LNCAP (cell line): ENCODE measurements around the gene MEPE.

Experiments used
- TF ChIP-seq, protein P1 (sequence below): fragments of 450-650 bp; IDR thresholded peaks from 2 replicates; pipeline ENCODE4 v1.5.1; 2017; ENCODE audit warnings: mild to moderate bottlenecking

Gene MEPE, protein sequence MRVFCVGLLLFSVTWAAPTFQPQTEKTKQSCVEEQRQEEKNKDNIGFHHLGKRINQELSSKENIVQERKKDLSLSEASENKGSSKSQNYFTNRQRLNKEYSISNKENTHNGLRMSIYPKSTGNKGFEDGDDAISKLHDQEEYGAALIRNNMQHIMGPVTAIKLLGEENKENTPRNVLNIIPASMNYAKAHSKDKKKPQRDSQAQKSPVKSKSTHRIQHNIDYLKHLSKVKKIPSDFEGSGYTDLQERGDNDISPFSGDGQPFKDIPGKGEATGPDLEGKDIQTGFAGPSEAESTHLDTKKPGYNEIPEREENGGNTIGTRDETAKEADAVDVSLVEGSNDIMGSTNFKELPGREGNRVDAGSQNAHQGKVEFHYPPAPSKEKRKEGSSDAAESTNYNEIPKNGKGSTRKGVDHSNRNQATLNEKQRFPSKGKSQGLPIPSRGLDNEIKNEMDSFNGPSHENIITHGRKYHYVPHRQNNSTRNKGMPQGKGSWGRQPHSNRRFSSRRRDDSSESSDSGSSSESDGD

DNA sequence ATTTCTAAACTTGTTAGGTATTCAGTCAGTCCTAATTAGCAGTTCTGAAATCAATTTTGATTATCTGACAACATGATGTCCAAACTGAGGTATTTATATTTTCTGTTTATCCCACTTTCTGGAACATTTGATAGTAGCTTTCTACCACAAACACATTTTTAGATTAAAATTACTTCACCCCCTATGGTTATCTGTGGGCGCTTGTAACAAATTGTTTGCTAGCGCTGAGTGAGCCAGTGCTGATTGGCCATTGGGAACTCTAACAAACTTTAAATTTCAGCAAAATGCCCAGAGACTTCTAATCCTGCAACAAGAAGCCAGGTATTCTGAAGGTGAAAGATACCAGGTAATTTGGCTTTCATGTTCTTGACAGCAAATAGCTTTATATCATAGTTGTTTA is at the start of gene MEPE:
MEPE (plus strand) TSS at position 301 of the 400 bp plus-strand sequence. CDS start 1,746 bp downstream, outside the sequence.
- TF ChIP-seq, protein P1, sequence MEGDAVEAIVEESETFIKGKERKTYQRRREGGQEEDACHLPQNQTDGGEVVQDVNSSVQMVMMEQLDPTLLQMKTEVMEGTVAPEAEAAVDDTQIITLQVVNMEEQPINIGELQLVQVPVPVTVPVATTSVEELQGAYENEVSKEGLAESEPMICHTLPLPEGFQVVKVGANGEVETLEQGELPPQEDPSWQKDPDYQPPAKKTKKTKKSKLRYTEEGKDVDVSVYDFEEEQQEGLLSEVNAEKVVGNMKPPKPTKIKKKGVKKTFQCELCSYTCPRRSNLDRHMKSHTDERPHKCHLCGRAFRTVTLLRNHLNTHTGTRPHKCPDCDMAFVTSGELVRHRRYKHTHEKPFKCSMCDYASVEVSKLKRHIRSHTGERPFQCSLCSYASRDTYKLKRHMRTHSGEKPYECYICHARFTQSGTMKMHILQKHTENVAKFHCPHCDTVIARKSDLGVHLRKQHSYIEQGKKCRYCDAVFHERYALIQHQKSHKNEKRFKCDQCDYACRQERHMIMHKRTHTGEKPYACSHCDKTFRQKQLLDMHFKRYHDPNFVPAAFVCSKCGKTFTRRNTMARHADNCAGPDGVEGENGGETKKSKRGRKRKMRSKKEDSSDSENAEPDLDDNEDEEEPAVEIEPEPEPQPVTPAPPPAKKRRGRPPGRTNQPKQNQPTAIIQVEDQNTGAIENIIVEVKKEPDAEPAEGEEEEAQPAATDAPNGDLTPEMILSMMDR = no peak

DNA sequence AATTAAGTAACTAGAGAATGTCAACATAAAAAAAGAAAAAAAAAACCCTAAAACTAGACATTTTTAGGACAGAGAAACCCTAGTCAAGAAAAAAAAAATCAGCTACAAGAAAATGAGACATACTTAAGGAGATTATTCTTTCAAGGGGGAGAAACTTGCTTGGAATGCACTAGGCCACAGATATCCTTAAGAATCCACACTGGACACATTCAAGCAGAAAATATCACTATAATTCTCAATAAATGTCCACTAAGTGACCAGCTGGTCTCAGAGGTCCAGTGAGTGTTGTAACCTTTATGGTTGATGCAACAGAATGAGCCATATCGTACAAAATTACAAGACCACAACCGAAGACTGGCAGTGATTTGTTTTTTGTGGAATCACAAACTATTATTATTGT is 49.0 kb upstream of the MEPE start:
- TF ChIP-seq, protein P1 = no peak

DNA sequence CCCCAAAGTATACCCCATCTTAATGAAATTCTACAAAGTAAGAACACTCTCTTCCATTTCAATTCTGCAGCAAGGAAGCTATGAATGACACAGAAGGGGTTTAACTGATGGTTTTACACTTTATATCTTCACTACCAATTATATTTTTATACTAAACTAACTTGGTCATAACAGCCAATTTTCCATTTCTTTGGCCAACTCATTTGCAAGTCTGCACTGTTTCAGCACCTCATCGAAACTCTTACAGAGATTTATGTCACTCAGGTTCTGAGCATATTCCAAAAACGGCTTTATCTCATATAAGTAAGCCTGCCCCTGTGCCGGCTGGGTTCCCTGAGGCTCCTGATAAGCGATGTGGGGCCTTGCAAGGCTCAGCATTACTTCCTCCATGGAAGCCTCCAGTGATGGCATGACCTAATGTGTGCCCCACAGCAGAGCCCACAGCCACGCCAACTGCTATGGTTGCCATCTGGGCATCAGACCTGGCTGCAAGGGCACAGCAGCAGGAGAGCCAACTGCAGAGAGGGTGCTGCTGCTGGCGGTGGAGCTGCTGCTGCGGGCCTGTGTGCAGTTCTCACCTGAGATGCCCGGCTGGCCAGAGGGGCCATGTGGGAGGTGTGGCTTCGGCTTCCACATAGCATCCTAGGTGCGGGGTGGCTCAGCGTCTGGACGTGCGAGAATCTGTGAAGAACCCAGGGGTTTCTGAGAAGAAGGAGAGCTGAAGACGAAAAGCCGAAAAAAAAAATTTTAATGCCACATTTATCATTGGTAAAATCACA is 46.8 kb upstream of the MEPE start:
- TF ChIP-seq, protein P1 = no peak

DNA sequence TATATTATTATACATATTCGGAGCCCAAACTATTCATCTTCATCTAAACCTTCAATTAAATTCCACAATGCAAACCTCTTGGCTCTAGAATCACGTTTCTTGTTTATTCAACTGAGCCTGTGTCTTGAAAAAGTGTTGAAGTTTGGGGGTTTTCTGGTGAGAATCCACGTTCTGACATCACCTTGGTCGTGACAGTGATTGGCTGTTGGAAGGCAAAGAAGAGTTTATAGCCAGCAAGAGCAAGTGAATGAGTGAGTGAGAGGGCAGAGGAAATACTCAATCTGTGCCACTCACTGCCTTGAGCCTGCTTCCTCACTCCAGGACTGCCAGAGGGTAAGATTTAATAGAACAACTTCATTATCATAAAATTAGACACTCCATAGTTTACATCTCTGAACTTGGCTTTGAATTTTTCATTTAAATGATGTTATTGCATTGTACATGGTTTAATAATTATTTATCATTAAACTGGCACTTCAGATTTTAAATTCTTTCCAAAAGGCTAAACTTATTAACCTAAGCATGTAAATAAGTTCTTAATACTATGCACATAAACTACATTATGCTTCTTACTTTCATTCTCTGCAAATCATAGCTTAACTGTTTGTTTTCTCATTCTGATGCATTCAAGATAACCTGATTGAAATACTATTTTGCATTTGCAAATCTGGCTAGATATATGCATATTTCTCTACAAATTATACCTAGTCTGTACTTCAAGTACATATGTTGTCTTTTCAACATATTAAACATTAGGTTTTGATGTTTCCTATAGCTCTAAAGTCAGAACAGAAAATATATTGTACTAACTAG is 33.3 kb upstream of the MEPE start, which contains the start of gene IBSP:
IBSP (plus strand) TSS at position 254 of the 813 bp plus-strand sequence. CDS start 2,808 bp downstream, outside the sequence.
- TF ChIP-seq, protein P1 = no peak

DNA sequence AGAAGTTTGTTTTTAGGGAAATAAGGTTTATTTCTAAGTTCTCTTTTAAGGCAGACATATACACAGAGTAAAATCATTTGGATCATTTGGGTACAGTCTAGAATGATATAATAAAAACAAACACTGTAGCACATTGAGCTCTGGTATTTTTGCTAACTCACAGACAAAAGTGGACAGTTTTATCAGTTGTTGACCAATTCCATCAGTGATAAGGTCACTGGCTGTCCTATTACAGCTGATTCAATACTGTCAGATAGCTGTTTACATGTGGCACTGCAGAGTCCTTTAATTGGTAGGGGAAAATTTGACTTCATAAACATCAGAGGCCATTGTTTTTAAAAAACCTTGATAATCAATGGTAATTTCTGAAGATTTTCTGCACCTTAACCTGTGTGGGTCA is 29.9 kb upstream of the MEPE start:
- TF ChIP-seq, protein P1 = no peak

DNA sequence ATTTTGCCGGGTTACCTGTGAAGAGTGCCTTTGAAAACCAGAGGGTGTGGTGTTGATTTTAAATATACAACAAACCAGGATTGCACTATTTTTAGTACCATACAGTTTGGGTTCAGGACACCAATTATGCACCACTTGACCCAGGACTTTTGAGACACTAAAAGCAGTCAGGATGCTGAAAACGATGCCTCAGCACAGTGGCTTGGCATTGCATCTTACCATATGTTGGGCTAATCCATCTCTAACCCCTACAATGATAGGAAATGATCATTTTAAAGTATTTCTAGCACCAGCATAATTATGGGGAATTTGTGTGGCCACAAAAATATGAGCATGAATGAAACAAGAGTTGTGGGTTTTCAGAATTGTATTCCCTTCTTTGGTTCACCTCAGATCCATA is 29.3 kb upstream of the MEPE start:
- TF ChIP-seq, protein P1 = no peak

DNA sequence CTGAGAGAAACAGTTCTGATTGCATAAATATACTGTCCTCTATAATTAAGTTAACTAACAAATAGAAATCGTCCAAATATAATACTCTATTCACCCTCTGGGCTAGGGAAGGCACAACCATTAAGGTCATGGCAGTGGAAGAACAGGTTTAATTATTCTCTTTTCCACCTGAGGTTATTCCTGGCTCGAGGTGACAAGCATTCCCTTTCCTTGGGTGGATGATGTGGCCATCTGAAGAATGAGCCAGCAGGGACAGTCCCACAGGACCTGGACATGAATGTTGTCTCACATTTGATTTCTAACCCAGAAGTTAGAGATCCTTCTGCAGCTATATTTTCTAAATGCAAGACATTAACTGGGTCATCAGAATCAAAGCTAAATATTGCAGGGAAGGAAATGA is 27.9 kb upstream of the MEPE start:
- TF ChIP-seq, protein P1 = no peak
